Measurements from ENCODE around the gene SCN9A. TPM values are rescaled to one million over a fixed set of nuclear protein-coding genes. Genes with fewer than 3 reads are reported as not detected.

SCN9A gene
- total RNA-seq, 2 experiments from 2014 or later, result not detected

DNA sequence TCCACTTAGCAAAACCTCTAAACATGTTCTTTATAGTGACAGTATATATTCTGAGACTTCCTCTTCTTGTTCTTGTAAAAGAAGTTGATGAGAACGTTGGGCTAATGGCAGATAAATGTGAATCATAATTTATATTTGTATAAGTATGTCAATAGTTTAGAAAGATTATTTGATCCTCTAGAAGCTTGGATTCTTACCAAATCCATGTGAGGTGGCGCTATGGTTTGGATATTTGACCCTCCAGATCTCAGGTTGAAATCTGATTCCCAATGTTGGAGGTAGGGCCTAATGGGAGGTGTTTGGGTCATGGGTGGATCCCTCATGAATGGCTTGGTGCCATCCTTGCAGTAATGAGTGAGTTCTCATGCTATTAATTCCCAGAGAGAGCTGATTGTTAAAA lies 218.2 kb downstream of the SCN9A start:
- no peak overlapping the region for H2AFZ ChIP-seq (ENCODE audit: low read length)
- H3K36me3 ChIP-seq (ENCODE audit: insufficient read depth, low read length), result no peaks in the 10 kb centered on the region
- H3K4me3 ChIP-seq (ENCODE audit: low read depth, low read length, poor library complexity, severe bottlenecking), result no peak overlapping the region
- intact Hi-C loops (cut with micrococcal nuclease; ENCODE audit: unreplicated experiment), result no loop called here
- DNase-seq (ENCODE audit: low spot score), result no peak
- no peak overlapping the region for H3K27ac ChIP-seq (ENCODE audit: low read depth, low read length, poor library complexity, severe bottlenecking)
- CTCF ChIA-PET (ENCODE audit: unreplicated experiment), result no interaction called here
- no peaks in the 10 kb centered on the region for H3K9me2 ChIP-seq (ENCODE audit: insufficient read depth, low read length)
- H3K4me2 ChIP-seq (ENCODE audit: low read length), result no peak overlapping the region
- TF ChIP-seq, protein P1, sequence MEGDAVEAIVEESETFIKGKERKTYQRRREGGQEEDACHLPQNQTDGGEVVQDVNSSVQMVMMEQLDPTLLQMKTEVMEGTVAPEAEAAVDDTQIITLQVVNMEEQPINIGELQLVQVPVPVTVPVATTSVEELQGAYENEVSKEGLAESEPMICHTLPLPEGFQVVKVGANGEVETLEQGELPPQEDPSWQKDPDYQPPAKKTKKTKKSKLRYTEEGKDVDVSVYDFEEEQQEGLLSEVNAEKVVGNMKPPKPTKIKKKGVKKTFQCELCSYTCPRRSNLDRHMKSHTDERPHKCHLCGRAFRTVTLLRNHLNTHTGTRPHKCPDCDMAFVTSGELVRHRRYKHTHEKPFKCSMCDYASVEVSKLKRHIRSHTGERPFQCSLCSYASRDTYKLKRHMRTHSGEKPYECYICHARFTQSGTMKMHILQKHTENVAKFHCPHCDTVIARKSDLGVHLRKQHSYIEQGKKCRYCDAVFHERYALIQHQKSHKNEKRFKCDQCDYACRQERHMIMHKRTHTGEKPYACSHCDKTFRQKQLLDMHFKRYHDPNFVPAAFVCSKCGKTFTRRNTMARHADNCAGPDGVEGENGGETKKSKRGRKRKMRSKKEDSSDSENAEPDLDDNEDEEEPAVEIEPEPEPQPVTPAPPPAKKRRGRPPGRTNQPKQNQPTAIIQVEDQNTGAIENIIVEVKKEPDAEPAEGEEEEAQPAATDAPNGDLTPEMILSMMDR (conservative IDR thresholded peaks at IDR 0.05; ENCODE audit: low read length), result no peak
- no peak for TF ChIP-seq EZH2phosphoT487 (IDR thresholded peaks at IDR 0.05; ENCODE audit: borderline replicate concordance, low read depth, low read length)
- H4K20me1 ChIP-seq (ENCODE audit: insufficient read depth, low read length), result no peaks in the 10 kb centered on the region
- no peaks in the 10 kb centered on the region for H3K79me2 ChIP-seq (ENCODE audit: insufficient read depth, low read depth, low read length)
- no peaks in the 10 kb centered on the region for H3K9me3 ChIP-seq (ENCODE audit: low read length)
- no peaks in the 10 kb centered on the region for H3K4me1 ChIP-seq (ENCODE audit: insufficient read depth, low read length, poor library complexity, severe bottlenecking)
- BruUV-seq (replicated peaks), result no TSS peak
- POLR2A ChIA-PET, result interaction anchor here (0.7 kb wide), 1 partner anchor 214 kb away, joined by 3 read pairs; no protein-coding TSS in a partner anchor

DNA sequence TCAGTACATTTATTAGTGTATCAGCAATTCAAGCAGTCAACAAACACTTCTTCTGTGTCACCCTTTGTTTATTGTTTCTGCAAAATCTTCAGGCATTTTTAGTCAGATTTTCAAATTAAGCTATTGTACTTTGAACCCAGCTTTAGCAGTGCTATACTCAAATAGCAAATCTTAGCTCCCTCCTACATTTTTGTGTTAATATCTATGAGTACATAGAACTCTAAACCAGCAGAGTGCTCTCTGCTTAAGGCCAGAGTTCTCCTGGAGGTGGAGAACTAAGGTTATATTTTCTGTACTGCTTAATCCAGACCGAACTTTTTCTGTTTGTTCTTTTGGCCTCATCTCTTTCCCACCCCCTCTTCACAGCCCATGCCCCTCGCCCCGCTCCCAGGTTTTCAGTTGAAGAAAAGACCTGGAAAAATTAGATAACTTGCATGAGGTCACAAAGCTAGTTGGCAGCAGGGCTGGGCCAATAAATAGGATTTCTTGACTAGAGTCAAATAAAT lies 218.7 kb downstream of the SCN9A start:
- no peak for DNase-seq (ENCODE audit: low spot score)
- Histone ChIP-seq H3K9me2 (ENCODE audit: insufficient read depth, low read length) (no peaks in the 10 kb centered on the region), H2AFZ (ENCODE audit: low read length) (no peak overlapping the region), H3K9me3 (ENCODE audit: low read length) (no peaks in the 10 kb centered on the region), H3K4me2 (ENCODE audit: low read length) (no peak overlapping the region), H3K79me2 (ENCODE audit: insufficient read depth, low read depth, low read length) (no peaks in the 10 kb centered on the region), H3K4me1 (ENCODE audit: insufficient read depth, low read length, poor library complexity, severe bottlenecking) (no peaks in the 10 kb centered on the region), H4K20me1 (ENCODE audit: insufficient read depth, low read length) (no peaks in the 10 kb centered on the region), H3K4me3 (ENCODE audit: low read depth, low read length, poor library complexity, severe bottlenecking) (no peak overlapping the region), H3K27ac (ENCODE audit: low read depth, low read length, poor library complexity, severe bottlenecking) (no peak overlapping the region), H3K36me3 (ENCODE audit: insufficient read depth, low read length) (no peaks in the 10 kb centered on the region)
- TF ChIP-seq, protein P1 (conservative IDR thresholded peaks at IDR 0.05; ENCODE audit: low read length), result no peak
- TF ChIP-seq EZH2phosphoT487 (IDR thresholded peaks at IDR 0.05; ENCODE audit: borderline replicate concordance, low read depth, low read length), result no peak
- CTCF ChIA-PET (ENCODE audit: unreplicated experiment), result no interaction called here
- POLR2A ChIA-PET, result interaction anchor here (0.7 to 1.2 kb wide), 2 partner anchors 24 to 214 kb away, joined by 3 read pairs; no protein-coding TSS in a partner anchor
- intact Hi-C loops (cut with micrococcal nuclease; ENCODE audit: unreplicated experiment), result no loop called here
- BruUV-seq (replicated peaks), result no TSS peak

DNA sequence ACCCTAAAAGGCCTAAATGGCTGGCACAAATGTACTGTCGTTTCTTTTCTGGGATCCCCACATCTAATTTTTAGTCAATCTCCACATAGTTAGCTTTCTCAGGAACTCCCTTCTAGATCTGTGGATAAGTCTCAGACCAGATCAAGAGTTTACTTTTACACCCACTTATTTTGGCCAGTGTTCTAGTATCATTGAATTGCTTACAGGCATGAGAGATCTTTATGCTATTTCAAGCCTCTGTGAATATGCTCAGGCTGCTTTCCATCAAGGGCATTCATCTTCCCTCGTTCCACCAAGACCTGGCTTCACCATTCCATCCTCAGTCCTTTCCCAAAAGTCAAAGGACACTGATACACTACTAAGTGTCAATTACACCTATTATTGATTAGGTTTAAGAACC lies 220.2 kb downstream of the SCN9A start:
- intact Hi-C loops (cut with micrococcal nuclease; ENCODE audit: unreplicated experiment), result no loop called here
- ChIA-PET CTCF (ENCODE audit: unreplicated experiment) (no interaction called here), POLR2A (interaction anchor here (0.6 kb wide), 1 partner anchor 40 kb away, joined by 4 read pairs; no protein-coding TSS in a partner anchor)
- Histone ChIP-seq H3K4me1 (ENCODE audit: insufficient read depth, low read length, poor library complexity, severe bottlenecking) (no peaks in the 10 kb centered on the region), H3K27ac (ENCODE audit: low read depth, low read length, poor library complexity, severe bottlenecking) (no peak overlapping the region), H3K4me3 (ENCODE audit: low read depth, low read length, poor library complexity, severe bottlenecking) (no peak overlapping the region), H3K9me2 (ENCODE audit: insufficient read depth, low read length) (no peaks in the 10 kb centered on the region), H3K9me3 (ENCODE audit: low read length) (no peaks in the 10 kb centered on the region), H3K4me2 (ENCODE audit: low read length) (no peak overlapping the region), H3K36me3 (ENCODE audit: insufficient read depth, low read length) (no peaks in the 10 kb centered on the region), H4K20me1 (ENCODE audit: insufficient read depth, low read length) (no peaks in the 10 kb centered on the region), H2AFZ (ENCODE audit: low read length) (no peak overlapping the region), H3K79me2 (ENCODE audit: insufficient read depth, low read depth, low read length) (no peaks in the 10 kb centered on the region)
- no TSS peak for BruUV-seq (replicated peaks)
- no peak for DNase-seq (ENCODE audit: low spot score)
- TF ChIP-seq EZH2phosphoT487 (IDR thresholded peaks at IDR 0.05; ENCODE audit: borderline replicate concordance, low read depth, low read length), result no peak
- TF ChIP-seq, protein P1 (conservative IDR thresholded peaks at IDR 0.05; ENCODE audit: low read length), result no peak

All from OCI-LY7 (cell line).